SK-N-SH (cell line): ENCODE results near the gene SEBOX. TPM values are rescaled to one million over a fixed set of nuclear protein-coding genes. Genes with fewer than 3 reads are reported as not detected.

ENCODE experiments used
- CTCF ChIA-PET: fragments of 300-600, 350-600 bp; formaldehyde crosslinking; extraction: SDS; loops from one replicate; lab custom pipeline; 2021; lab: Yijun Ruan, JAX
- POLR2A ChIA-PET: fragments of 350-600 bp; sonication (Branson Sonifier 250); formaldehyde crosslinking; extraction: SDS; loops from one replicate; lab custom pipeline; 2020; ENCODE audit warnings: antibody characterized with exemption, inconsistent platforms; lab: Yijun Ruan, JAX
- DNase-seq: peaks from one replicate; pipeline ENCODE4 v3.0.0; 2012
- H2AFZ ChIP-seq: fragments of 200-600 bp; sonication (generic); 2 replicates; pipeline ENCODE4 v1.8.1; 2016; ENCODE audit warnings: antibody characterized with exemption, mild to moderate bottlenecking, low read depth
- H3F3A ChIP-seq: fragments of 200-600 bp; sonication (generic); replicated peaks from 2 replicates; pipeline ENCODE3; 2016; ENCODE audit warnings: antibody characterized with exemption, mild to moderate bottlenecking; ENCODE audit not compliant: insufficient read depth
- H3K27ac ChIP-seq, 2 experiments: fragments of 200-500 bp in 1 of 2; fragments of 200-600 bp in 1 of 2; sonication (Bioruptor generic) in 1 of 2; sonication (generic), shearing (Covaris generic) in 1 of 2; 2 replicates each; pipeline versions ENCODE4 v1.5.1 to v1.6.1; 2014 to 2016; ENCODE audit warnings: low read depth in 2 of 2, inconsistent platforms in 1 of 2, low read length in 1 of 2, mild to moderate bottlenecking in 1 of 2, mixed read lengths in 1 of 2
- H3K27me3 ChIP-seq: fragments of 200-600 bp; sonication (generic), shearing (Covaris generic); 2 replicates; pipeline ENCODE4 v1.6.1; 2016; ENCODE audit warnings: mixed run types; ENCODE audit not compliant: insufficient read depth
- H3K36me3 ChIP-seq, 2 experiments: fragments of 200-500 bp in 1 of 2; fragments of 200-600 bp in 1 of 2; sonication (Bioruptor generic) in 1 of 2; sonication (generic) in 1 of 2; replicated peaks in 1 of 2; 2 replicates each; pipeline versions ENCODE3 to v1.5.1; 2014 to 2016; ENCODE audit warnings: low read length in 1 of 2, mild to moderate bottlenecking in 1 of 2; ENCODE audit not compliant: insufficient read depth in 2 of 2, control insufficient read depth in 1 of 2
- H3K4me1 ChIP-seq, 2 experiments: fragments of 200-500 bp in 1 of 2; fragments of 200-600 bp in 1 of 2; sonication (Bioruptor generic) in 1 of 2; sonication (generic), shearing (Covaris generic) in 1 of 2; 2 replicates each; pipeline versions ENCODE4 v1.5.1 to v1.6.1; 2014 to 2016; ENCODE audit warnings: low read depth in 1 of 2, low read length in 1 of 2, mixed run types in 1 of 2; ENCODE audit not compliant: insufficient read depth in 2 of 2, control insufficient read depth in 1 of 2
- H3K4me2 ChIP-seq: fragments of 200-600 bp; sonication (generic), shearing (Covaris generic); 2 replicates; pipeline ENCODE4 v1.6.1; 2017; ENCODE audit warnings: mixed run types
- H3K4me3 ChIP-seq, 2 experiments: fragments of 200-500 bp in 1 of 2; fragments of 200-600 bp in 1 of 2; sonication (Bioruptor generic) in 1 of 2; sonication (generic), shearing (Covaris generic) in 1 of 2; 2 replicates each; pipeline versions ENCODE4 v1.5.1 to v1.8.1; 2014 to 2016; ENCODE audit warnings: low read depth in 2 of 2, inconsistent platforms in 1 of 2, low read length in 1 of 2, mild to moderate bottlenecking in 1 of 2, mixed read lengths in 1 of 2, moderate library complexity in 1 of 2
- H3K79me2 ChIP-seq: fragments of 200-600 bp; sonication (generic); 2 replicates; pipeline ENCODE4 v1.8.1; 2017; ENCODE audit warnings: mild to moderate bottlenecking; ENCODE audit not compliant: insufficient read depth
- H3K9ac ChIP-seq: fragments of 200-600 bp; sonication (generic); 2 replicates; pipeline ENCODE4 v1.6.1; 2017; ENCODE audit warnings: mixed run types
- H3K9me2 ChIP-seq: fragments of 200-600 bp; sonication (generic); 2 replicates; pipeline ENCODE4 v1.6.1; 2017; ENCODE audit warnings: mixed run types
- H3K9me3 ChIP-seq: fragments of 200-600 bp; sonication (generic); 2 replicates; pipeline ENCODE4 v1.6.1; 2017; ENCODE audit warnings: mixed run types, mild to moderate bottlenecking, moderate library complexity
- H4K20me1 ChIP-seq: fragments of 200-600 bp; sonication (generic); 2 replicates; pipeline ENCODE4 v1.6.1; 2017; ENCODE audit warnings: mild to moderate bottlenecking, mixed run types; ENCODE audit not compliant: insufficient read depth
- EZH2phosphoT487 ChIP-seq: fragments of 200-600 bp; sonication (generic); IDR thresholded peaks from 2 replicates; pipeline ENCODE4 v1.6.1; 2017; ENCODE audit warnings: low read depth, mixed run types, mild to moderate bottlenecking, antibody characterized with exemption, moderate library complexity, borderline replicate concordance
- MEF2A ChIP-seq: IDR thresholded peaks from 2 replicates; pipeline ENCODE4 v1.4.0; 2012; ENCODE audit warnings: low read depth, borderline replicate concordance
- MXI1 ChIP-seq: IDR thresholded peaks from 2 replicates; pipeline ENCODE4 v1.6.1; 2012; ENCODE audit warnings: mild to moderate bottlenecking, low read depth, low read length, improper control_type of control experiment
- NRF1 ChIP-seq: IDR thresholded peaks from 2 replicates; pipeline ENCODE4 v1.6.1; 2012; ENCODE audit warnings: low read depth, mild to moderate bottlenecking, low read length
- POLR2AphosphoS5 ChIP-seq: IDR thresholded peaks from 2 replicates; pipeline ENCODE4 v1.6.1; 2012; ENCODE audit warnings: low read depth, low read length
- RAD21 ChIP-seq: IDR thresholded peaks from 2 replicates; pipeline ENCODE4 v1.6.1; 2012; ENCODE audit warnings: mild to moderate bottlenecking, low read length
- TAF1 ChIP-seq: IDR thresholded peaks from 2 replicates; pipeline ENCODE4 v1.6.1; 2012; ENCODE audit warnings: low read depth, mild to moderate bottlenecking, low read length, moderate library complexity, borderline replicate concordance
- WGBS: methylation state at CpG from one replicate; pipeline ENCODE4 v1.1.6; 2017; ENCODE audit warnings: low lambda C conversion rate; 5-methylcytosine and 5-hydroxymethylcytosine counted together
- polyA plus RNA-seq, 3 experiments: library from polyadenylated mRNA; depleted of rRNA; stranded (reverse); fragments of >200 nt; gene quantifications; 2 replicates each; pipeline ENCODE4 v1.2.3, GENCODE V29; 2012
- TF ChIP-seq, protein P1 (sequence below): fragments of 200-600 bp; sonication (generic); IDR thresholded peaks from 2 replicates; pipeline ENCODE4 v1.6.1; 2017; ENCODE audit warnings: antibody characterized with exemption, mild to moderate bottlenecking, moderate library complexity
- TF ChIP-seq, protein P2 (sequence below): fragments of 150-350 bp; IDR thresholded peaks from 2 replicates; pipeline ENCODE4 v1.6.1; 2017; ENCODE audit warnings: antibody characterized with exemption, low read length, low read depth, borderline replicate concordance

Gene SEBOX
- polyA plus RNA-seq, 1 of the 3 experiments (the other 2 are of a cell fraction), result not detected

DNA sequence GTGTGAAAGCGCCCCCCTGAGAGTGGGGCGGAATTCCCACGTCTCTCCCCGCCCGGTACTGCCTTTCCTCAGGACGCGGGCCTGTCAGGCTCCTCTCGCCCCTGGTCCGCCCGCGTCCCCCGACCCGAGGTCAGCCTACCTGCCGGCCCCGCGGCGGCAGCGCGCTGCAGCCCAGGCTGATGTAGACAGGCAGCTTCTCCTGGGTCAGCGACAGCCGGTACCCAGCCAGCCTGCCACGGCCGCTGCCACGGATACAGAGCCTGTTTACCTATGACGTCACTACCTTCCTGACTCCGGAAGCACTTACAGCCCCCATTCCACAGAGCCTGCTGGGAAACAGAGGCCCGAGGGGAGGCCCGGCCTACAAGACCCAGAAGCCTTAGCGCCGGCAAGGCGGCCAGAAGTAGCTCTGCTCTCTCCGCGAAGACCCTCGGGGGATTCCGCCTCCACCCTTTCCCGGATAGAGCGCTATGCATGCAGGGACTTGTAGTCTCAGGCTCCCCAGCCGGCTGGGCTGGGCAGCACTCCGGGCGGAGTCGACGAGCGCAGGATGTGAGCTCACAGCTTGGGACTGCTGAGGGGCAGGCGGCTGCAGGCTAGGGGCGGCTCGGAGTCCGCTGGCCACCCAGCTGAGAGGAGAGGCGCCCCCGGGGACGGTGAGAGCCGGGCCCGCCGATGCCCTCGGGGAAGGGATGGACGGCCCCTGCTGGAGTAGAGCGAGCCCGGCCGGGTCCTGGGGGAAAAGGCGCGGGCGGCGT, 29.6 kb downstream of the SEBOX start, which contains the start of the genes IFT20 and TNFAIP1 (continued):
- peak; percentile 22; the same call in 1 of the 2 replicates for TF ChIP-seq NRF1
- TF ChIP-seq, protein P1, sequence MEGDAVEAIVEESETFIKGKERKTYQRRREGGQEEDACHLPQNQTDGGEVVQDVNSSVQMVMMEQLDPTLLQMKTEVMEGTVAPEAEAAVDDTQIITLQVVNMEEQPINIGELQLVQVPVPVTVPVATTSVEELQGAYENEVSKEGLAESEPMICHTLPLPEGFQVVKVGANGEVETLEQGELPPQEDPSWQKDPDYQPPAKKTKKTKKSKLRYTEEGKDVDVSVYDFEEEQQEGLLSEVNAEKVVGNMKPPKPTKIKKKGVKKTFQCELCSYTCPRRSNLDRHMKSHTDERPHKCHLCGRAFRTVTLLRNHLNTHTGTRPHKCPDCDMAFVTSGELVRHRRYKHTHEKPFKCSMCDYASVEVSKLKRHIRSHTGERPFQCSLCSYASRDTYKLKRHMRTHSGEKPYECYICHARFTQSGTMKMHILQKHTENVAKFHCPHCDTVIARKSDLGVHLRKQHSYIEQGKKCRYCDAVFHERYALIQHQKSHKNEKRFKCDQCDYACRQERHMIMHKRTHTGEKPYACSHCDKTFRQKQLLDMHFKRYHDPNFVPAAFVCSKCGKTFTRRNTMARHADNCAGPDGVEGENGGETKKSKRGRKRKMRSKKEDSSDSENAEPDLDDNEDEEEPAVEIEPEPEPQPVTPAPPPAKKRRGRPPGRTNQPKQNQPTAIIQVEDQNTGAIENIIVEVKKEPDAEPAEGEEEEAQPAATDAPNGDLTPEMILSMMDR, result no peak
- TF ChIP-seq EZH2phosphoT487, result no peak
- no peak for TF ChIP-seq MEF2A
- peak; percentile 38 for TF ChIP-seq TAF1
- TF ChIP-seq RAD21, result no peak
- TF ChIP-seq MXI1, result peak; percentile 94
- peak; percentile 75 for TF ChIP-seq POLR2AphosphoS5

DNA sequence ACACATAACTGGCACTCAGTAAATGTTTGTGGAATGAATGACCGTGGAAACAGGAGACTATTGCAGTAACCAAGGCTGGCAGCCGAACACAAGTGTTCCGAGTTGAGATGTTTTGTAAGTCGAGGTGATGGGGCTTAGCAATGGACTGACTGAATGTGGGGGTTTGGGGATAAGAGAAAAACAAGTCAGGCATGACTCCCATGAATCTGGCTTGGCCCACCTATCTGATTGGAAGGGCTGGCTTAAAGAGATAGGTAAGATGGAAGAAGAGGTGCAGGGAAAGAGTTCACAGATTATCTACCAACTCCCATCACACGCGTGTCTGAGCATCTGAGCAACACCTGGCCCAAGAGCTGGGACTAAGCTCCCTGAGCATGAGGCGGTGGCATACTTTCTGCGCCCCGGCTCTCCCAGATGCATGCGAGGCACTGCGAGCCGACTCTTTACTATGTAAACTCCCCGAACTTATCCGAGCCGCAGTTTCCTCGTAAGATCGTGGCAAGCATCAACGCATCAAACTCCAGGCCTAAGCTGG, 30.3 kb downstream of the SEBOX start:
- ChIA-PET CTCF (interaction anchor here (1.1 to 3.8 kb wide), 8 partner anchors 9 to 578 kb away, joined by 3 to 19 read pairs (median 4); partner anchors contain the start of genes LYRM9 and POLDIP2), POLR2A (interaction anchor here (0.9 to 2.3 kb wide), 5 partner anchors 10 to 23 kb away, joined by 3 to 25 read pairs (median 10); partner anchors contain the start of genes POLDIP2 and TMEM97)
- TF ChIP-seq RAD21, result no peak
- TF ChIP-seq, protein P2, sequence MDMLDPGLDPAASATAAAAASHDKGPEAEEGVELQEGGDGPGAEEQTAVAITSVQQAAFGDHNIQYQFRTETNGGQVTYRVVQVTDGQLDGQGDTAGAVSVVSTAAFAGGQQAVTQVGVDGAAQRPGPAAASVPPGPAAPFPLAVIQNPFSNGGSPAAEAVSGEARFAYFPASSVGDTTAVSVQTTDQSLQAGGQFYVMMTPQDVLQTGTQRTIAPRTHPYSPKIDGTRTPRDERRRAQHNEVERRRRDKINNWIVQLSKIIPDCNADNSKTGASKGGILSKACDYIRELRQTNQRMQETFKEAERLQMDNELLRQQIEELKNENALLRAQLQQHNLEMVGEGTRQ, result no peak
- TF ChIP-seq MEF2A, result no peak
- no peak for TF ChIP-seq NRF1
- no peak for TF ChIP-seq EZH2phosphoT487
- no peak for TF ChIP-seq MXI1
- Histone ChIP-seq H3K79me2 (peaks cover 82% of the 10 kb centered on the region), H3K36me3 (peaks cover 9 to 27% of the 10 kb centered on the region in 2 experiments), H3K4me3 (peak overlapping the region; percentile 78 to 91), H3K9me3 (no peaks in the 10 kb centered on the region), H3K9me2 (no peaks in the 10 kb centered on the region), H3K4me2 (peak overlapping the region; percentile 87), H3K27ac (peak overlapping the region; percentile 53 to 85; a peak in 3 of 4 replicates), H3K4me1 (peaks cover 11 to 21% of the 10 kb centered on the region in 2 experiments; a peak in 3 of 4 replicates), H4K20me1 (peaks cover 30% of the 10 kb centered on the region; the same call in 1 of the 2 replicates), H3K9ac (peak overlapping the region; percentile 82), H3K27me3 (no peaks in the 10 kb centered on the region), H3F3A (peaks cover 19% of the 10 kb centered on the region), H2AFZ (peak overlapping the region; percentile 57; the same call in 1 of the 2 replicates)
- WGBS, result 4% methylated on average over 13 of the region's 18 CpGs
- DNase-seq, result no peak
